Measurements from ENCODE around the gene RBM17.
"Not testable (repeated sequence)": the region's sequence is repeated elsewhere in the genome, so short reads cannot be mapped to it uniquely, and the experiment has no call there.

The RBM17 gene

DNA sequence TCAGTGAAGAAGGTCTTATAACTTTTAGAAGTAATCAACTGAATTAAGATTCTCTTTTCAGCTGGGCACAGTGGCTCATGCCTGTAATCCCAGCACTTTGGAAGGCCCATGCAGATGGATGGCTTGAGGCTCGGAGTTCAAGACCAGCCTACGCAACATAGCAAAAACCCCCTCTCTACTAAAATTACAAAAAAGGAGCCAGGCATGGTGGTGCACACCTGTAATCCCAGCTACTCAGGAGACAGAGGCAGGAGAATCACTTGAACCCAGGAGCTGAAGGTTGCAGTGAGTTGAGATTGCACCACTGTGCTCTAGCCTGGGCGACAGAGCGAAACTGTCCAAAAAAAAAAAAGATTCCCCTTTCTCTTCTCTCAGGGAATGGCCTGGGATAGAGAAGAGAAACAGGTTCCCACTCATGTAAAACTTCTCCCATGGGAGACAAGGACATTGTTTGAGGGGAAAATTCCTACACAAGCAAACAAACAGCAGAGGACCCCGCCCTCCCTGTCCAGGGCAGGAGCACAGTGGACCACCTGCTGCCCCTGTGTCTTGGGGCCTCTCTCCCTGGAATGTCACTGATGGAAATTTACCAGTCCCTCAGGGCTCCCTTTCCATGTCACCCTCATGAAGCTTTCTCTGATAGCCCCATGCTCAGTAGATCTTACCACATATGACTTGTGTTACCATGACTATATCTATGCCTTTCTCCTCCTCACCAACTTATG, 32.3 kb upstream of the RBM17 start:
- Histone ChIP-seq H3K36me3 (ENCODE audit: control insufficient read depth, insufficient read depth, low read length) (no peaks in the 10 kb centered on the region), H3K27ac (ENCODE audit: insufficient read depth, low read depth, low read length, poor library complexity, severe bottlenecking) (no peak overlapping the region), H3K4me1 (ENCODE audit: control insufficient read depth, insufficient read depth, low read length) (no peaks in the 10 kb centered on the region), H3K27me3 (ENCODE audit: control insufficient read depth, insufficient read depth, low read length, poor library complexity, severe bottlenecking) (no peaks in the 10 kb centered on the region), H3K9me3 (ENCODE audit: control insufficient read depth, low read length) (no peaks in the 10 kb centered on the region), H3K4me3 (ENCODE audit: insufficient read depth, low read depth, low read length) (no peak overlapping the region)
- WGBS, 2 experiments: 87 to 92% methylated on average over 5 of the region's 5 CpGs

DNA sequence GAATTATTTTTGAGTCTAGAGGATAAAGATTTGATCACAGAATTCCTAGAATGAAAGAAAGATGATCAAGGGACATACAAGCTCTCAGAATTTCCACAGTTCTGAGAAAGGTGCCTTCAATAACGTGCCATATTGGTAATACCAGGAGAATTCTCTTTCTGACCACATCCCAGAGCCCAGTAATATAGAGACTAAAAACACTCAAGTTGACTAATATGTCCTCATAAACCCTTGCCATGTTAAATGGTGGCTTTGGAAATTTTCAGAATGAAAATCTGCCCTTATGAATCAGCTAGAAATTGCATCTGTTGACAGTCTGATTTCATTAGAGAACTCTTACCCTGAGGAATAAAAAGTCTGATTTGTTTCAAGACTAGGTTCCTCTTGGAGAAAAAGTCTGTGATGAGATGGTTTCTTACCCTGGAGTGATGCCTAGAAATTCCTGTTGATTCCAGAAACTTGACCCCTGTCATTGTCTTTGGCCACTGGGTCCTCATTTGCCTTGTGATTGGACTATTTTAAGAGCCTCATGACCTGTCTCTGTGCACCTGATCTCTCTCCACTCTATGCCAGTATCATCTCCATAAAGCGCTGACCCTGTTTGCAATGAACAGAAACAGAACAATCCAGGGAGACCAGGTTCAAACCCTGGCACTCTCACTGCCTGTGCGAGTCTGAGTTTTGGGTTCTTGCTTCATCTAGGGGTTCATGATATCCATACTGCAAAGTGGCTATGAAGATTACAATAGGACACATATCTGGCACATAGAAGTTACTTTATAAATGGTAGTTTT, 30.0 kb upstream of the RBM17 start:
- Histone ChIP-seq H3K4me1 (ENCODE audit: control insufficient read depth, insufficient read depth, low read length) (no peaks in the 10 kb centered on the region), H3K27ac (ENCODE audit: insufficient read depth, low read depth, low read length, poor library complexity, severe bottlenecking) (no peak overlapping the region), H3K4me3 (ENCODE audit: insufficient read depth, low read depth, low read length) (no peak overlapping the region), H3K27me3 (ENCODE audit: control insufficient read depth, insufficient read depth, low read length, poor library complexity, severe bottlenecking) (no peaks in the 10 kb centered on the region), H3K36me3 (ENCODE audit: control insufficient read depth, insufficient read depth, low read length) (no peaks in the 10 kb centered on the region), H3K9me3 (ENCODE audit: control insufficient read depth, low read length) (no peaks in the 10 kb centered on the region)
- WGBS, 2 experiments: 94 to 98% methylated on average over 3 of the region's 3 CpGs

DNA sequence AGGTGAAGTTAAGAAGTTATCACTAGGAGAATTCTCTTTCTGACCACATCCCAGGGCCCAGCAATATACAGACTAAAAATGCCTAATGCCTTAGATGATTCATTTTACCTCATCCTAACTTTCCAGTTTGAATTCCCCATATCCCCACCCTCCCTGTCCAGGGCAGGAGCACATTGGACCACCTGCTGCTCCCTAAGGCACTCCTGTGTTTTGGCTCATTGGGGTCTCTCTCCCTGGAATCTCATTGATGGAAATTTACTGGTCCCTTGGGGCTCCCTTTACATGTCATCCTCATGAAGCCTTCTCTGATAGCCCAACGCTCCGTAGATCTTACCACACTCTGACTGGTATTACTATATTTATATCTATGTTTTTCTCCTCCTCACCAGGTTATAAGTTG, 29.3 kb upstream of the RBM17 start:
- H3K9me3 ChIP-seq (ENCODE audit: control insufficient read depth, low read length): no peaks in the 10 kb centered on the region
- no peaks in the 10 kb centered on the region for H3K36me3 ChIP-seq (ENCODE audit: control insufficient read depth, insufficient read depth, low read length)
- no peak overlapping the region for H3K27ac ChIP-seq (ENCODE audit: insufficient read depth, low read depth, low read length, poor library complexity, severe bottlenecking)
- H3K4me3 ChIP-seq (ENCODE audit: insufficient read depth, low read depth, low read length): no peak overlapping the region
- 100% methylated on average over 1 of the region's 2 CpGs; no CpG with 5 or more reads in 1 of the 2 experiments for WGBS, 2 experiments
- H3K27me3 ChIP-seq (ENCODE audit: control insufficient read depth, insufficient read depth, low read length, poor library complexity, severe bottlenecking): no peaks in the 10 kb centered on the region
- H3K4me1 ChIP-seq (ENCODE audit: control insufficient read depth, insufficient read depth, low read length): no peaks in the 10 kb centered on the region

DNA sequence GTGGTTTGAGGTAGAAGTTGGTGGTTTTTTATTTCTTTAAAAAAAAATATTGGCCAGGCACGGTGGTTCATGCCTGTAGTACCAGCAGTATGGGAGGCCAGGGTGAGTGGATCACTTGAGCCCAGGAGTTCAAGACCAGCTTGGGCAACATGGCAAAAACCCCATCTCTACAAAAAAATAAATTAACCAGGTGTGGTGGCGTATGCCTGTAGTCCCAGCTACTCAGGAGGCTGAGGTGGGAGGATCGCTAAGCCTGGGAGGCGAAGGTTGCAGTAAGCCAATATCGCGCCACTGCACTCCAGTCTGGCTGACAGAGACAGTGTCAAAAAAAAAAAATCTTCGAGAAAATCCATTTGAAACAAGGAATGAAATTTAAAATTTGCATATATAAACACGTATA, 27.8 kb upstream of the RBM17 start:
- no peak overlapping the region for H3K27ac ChIP-seq (ENCODE audit: insufficient read depth, low read depth, low read length, poor library complexity, severe bottlenecking)
- 88 to 96% methylated on average over 6 to 7 of the region's 8 CpGs for WGBS, 2 experiments
- H3K4me1 ChIP-seq (ENCODE audit: control insufficient read depth, insufficient read depth, low read length): no peaks in the 10 kb centered on the region
- no peak overlapping the region for H3K4me3 ChIP-seq (ENCODE audit: insufficient read depth, low read depth, low read length)
- H3K9me3 ChIP-seq (ENCODE audit: control insufficient read depth, low read length): no peaks in the 10 kb centered on the region
- no peaks in the 10 kb centered on the region for H3K27me3 ChIP-seq (ENCODE audit: control insufficient read depth, insufficient read depth, low read length, poor library complexity, severe bottlenecking)
- H3K36me3 ChIP-seq (ENCODE audit: control insufficient read depth, insufficient read depth, low read length): no peaks in the 10 kb centered on the region

DNA sequence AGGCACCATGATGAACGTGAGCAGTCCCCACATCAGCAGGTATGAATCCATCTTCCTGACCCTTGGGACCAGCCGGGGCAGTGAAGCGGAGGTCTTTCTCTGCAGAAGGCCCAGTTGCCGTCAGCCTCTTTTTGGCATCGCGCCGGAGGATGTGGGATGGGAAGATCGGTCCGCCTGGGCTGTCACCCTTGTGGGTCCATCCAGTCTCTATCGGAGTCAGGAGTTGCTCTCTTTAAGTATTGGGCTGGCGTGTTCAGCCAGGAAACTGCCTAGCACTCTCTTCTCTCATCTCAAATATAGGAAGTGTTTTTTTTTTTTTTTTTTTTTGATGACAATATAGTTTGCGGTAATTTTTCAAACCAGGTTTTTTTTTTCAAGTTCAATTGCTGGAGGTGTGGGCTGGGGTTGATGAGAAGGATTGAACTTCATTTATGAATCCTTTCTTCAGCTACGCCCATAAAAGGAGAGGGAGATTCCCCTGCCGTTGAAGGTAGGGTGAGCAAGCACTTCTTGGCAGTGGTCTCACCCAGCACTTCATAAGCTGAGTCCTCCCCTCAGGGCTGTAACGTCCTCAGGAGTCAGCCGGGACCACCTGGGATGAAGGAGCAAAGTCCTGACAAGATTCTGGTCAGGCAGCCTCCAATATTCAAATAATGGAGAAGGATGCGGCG, 26.6 kb upstream of the RBM17 start, which contains the start of gene IL2RA:
TSS of gene IL2RA (minus strand) at position 267 of the 671 bp plus-strand sequence. CDS start at position 51, 216 bp downstream.
- Histone ChIP-seq H3K27ac (ENCODE audit: insufficient read depth, low read depth, low read length, poor library complexity, severe bottlenecking) (no peak within 1 kb of the TSS), H3K36me3 (ENCODE audit: control insufficient read depth, insufficient read depth, low read length) (no peaks in the 10 kb centered on the region), H3K27me3 (ENCODE audit: control insufficient read depth, insufficient read depth, low read length, poor library complexity, severe bottlenecking) (no peaks in the 10 kb centered on the region), H3K4me3 (ENCODE audit: insufficient read depth, low read depth, low read length) (no peak within 1 kb of the TSS), H3K9me3 (ENCODE audit: control insufficient read depth, low read length) (no peaks in the 10 kb centered on the region), H3K4me1 (ENCODE audit: control insufficient read depth, insufficient read depth, low read length) (no peaks in the 10 kb centered on the region)
- 89 to 91% methylated on average over 17 to 18 of the region's 18 CpGs for WGBS, 2 experiments

DNA sequence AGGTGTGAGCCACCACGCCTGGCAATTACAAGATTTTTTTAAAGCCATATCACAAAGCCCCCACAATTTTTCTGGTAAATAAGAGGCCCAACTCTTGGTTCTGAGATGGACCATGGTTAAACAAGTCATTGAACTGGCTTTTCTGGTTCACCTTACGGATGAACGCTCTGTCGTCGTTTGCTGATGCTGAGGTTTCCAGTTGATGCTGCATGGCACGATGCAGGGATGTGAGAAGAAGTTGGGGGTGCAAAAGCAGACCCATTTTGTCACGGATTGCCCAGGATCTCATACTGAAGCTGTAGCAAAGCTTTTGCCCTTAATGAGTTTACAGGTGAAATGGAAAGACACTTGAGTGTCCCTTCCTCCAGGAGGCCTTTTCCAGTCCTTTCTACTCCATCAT, 24.7 kb upstream of the RBM17 start:
- H3K36me3 ChIP-seq (ENCODE audit: control insufficient read depth, insufficient read depth, low read length): no peaks in the 10 kb centered on the region
- H3K4me3 ChIP-seq (ENCODE audit: insufficient read depth, low read depth, low read length): no peak overlapping the region
- no peaks in the 10 kb centered on the region for H3K4me1 ChIP-seq (ENCODE audit: control insufficient read depth, insufficient read depth, low read length)
- no peaks in the 10 kb centered on the region for H3K27me3 ChIP-seq (ENCODE audit: control insufficient read depth, insufficient read depth, low read length, poor library complexity, severe bottlenecking)
- no peak overlapping the region for H3K27ac ChIP-seq (ENCODE audit: insufficient read depth, low read depth, low read length, poor library complexity, severe bottlenecking)
- no peaks in the 10 kb centered on the region for H3K9me3 ChIP-seq (ENCODE audit: control insufficient read depth, low read length)
- 94 to 96% methylated on average over 7 of the region's 7 CpGs for WGBS, 2 experiments

DNA sequence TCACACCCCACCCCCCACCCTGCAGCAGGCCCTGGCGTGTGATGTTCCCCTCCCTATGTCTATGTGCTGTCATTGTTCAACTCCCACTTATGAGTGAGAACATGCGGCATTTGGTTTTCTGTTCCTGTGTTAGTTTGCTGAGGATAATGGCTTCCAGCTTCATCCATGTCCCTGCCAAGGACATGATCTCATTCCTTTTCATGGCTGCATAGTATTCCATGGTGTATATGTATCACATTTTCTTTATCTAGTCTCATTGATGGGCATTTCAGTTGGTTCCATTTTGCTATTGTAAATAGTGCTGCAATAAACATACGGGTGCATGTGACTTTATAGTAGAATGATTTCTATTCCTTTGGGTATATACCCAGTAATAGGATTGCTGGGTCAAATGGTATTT, 24.1 kb upstream of the RBM17 start:
- not testable (repeated sequence) for H3K27me3 ChIP-seq (ENCODE audit: control insufficient read depth, insufficient read depth, low read length, poor library complexity, severe bottlenecking); H3K4me3 ChIP-seq (ENCODE audit: insufficient read depth, low read depth, low read length); H3K9me3 ChIP-seq (ENCODE audit: control insufficient read depth, low read length); H3K27ac ChIP-seq (ENCODE audit: insufficient read depth, low read depth, low read length, poor library complexity, severe bottlenecking); H3K36me3 ChIP-seq (ENCODE audit: control insufficient read depth, insufficient read depth, low read length); H3K4me1 ChIP-seq (ENCODE audit: control insufficient read depth, insufficient read depth, low read length)
- 92 to 98% methylated on average over 2 to 3 of the region's 3 CpGs for WGBS, 2 experiments

DNA sequence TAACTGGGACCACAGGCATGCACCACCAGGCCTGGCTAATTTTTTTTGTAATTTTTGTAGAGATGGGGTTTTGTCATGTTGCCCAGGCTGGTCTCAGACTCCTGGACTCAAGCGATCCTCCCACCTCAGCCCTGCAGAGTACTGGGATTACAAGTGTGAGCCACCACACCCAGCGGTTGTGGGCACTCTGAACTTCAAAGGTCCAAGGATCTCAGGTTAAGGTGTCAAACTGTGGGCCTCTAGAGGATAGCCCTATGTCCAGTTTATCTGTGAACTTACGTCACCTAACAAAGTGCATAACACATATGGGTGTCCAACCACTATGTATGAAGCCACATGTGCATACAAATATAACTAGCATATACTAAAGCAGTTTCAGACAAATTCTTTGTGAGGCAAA, 23.4 kb upstream of the RBM17 start:
- no peaks in the 10 kb centered on the region for H3K27me3 ChIP-seq (ENCODE audit: control insufficient read depth, insufficient read depth, low read length, poor library complexity, severe bottlenecking)
- H3K9me3 ChIP-seq (ENCODE audit: control insufficient read depth, low read length): no peaks in the 10 kb centered on the region
- H3K4me3 ChIP-seq (ENCODE audit: insufficient read depth, low read depth, low read length): no peak overlapping the region
- no peak overlapping the region for H3K27ac ChIP-seq (ENCODE audit: insufficient read depth, low read depth, low read length, poor library complexity, severe bottlenecking)
- H3K36me3 ChIP-seq (ENCODE audit: control insufficient read depth, insufficient read depth, low read length): no peaks in the 10 kb centered on the region
- no peaks in the 10 kb centered on the region for H3K4me1 ChIP-seq (ENCODE audit: control insufficient read depth, insufficient read depth, low read length)
- WGBS, 2 experiments: 89 to 95% methylated on average over 3 of the region's 3 CpGs

DNA sequence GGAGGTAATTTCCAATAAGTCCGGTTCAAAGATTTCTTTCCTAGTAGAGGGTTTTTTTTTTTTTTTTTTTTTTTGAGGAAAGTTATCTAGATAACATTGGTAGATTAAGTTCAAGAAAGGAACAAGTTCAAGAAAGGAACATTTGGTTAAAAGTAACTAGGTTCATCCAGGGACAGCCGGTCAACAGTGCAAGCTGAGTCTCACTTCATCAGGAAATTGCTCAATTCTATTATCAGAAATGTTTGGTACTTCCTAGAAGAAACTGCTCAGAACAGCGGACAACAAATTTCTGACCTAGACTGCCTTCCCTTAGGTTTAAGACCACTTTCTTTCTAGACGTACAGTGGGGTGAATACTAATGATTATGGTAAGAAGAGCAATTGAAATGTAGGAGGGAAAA, 23.0 kb upstream of the RBM17 start:
- H3K27me3 ChIP-seq (ENCODE audit: control insufficient read depth, insufficient read depth, low read length, poor library complexity, severe bottlenecking): no peaks in the 10 kb centered on the region
- WGBS, 2 experiments: 91 to 92% methylated on average over 4 of the region's 4 CpGs
- no peaks in the 10 kb centered on the region for H3K36me3 ChIP-seq (ENCODE audit: control insufficient read depth, insufficient read depth, low read length)

DNA sequence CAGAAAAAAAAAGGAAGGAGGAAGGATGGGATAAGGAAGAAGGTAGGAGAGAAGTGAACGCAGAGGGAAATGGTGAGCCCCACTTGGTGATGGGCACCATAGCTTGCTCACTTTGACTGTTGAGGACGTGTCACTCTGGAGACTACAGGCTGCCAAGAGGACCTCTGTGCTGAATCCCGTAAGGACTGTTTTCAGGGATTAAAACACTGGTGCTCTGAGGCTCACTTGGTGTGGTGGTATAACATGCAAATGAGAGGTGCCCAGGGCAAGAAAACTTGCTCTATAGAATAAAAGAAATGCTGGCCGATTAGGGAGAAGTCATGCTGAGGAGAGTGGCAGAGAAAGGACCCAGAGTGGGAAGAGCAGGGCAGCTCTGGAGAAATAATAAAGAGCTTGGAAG, 21.4 kb upstream of the RBM17 start:
- no peaks in the 10 kb centered on the region for H3K4me1 ChIP-seq (ENCODE audit: control insufficient read depth, insufficient read depth, low read length)
- H3K27ac ChIP-seq (ENCODE audit: insufficient read depth, low read depth, low read length, poor library complexity, severe bottlenecking): no peak overlapping the region
- H3K36me3 ChIP-seq (ENCODE audit: control insufficient read depth, insufficient read depth, low read length): no peaks in the 10 kb centered on the region
- no peaks in the 10 kb centered on the region for H3K9me3 ChIP-seq (ENCODE audit: control insufficient read depth, low read length)
- 78 to 81% methylated on average over 4 of the region's 4 CpGs for WGBS, 2 experiments
- no peak overlapping the region for H3K4me3 ChIP-seq (ENCODE audit: insufficient read depth, low read depth, low read length)
- no peaks in the 10 kb centered on the region for H3K27me3 ChIP-seq (ENCODE audit: control insufficient read depth, insufficient read depth, low read length, poor library complexity, severe bottlenecking)

More for the DNA sequence above, 23.0 kb upstream of the RBM17 start:
- H3K27ac ChIP-seq (ENCODE audit: insufficient read depth, low read depth, low read length, poor library complexity, severe bottlenecking): no peak overlapping the region
- H3K9me3 ChIP-seq (ENCODE audit: control insufficient read depth, low read length): no peaks in the 10 kb centered on the region
- H3K4me3 ChIP-seq (ENCODE audit: insufficient read depth, low read depth, low read length): no peak overlapping the region
- H3K4me1 ChIP-seq (ENCODE audit: control insufficient read depth, insufficient read depth, low read length): no peaks in the 10 kb centered on the region

All from ectodermal cell (in vitro differentiated cells).